KMS-11 (cell line): ENCODE measurements around the gene ZNF792.
"Not testable (repeated sequence)": the region's sequence is repeated elsewhere in the genome, so short reads cannot be mapped to it uniquely, and the experiment has no call there.

ENCODE experiments used
- H2AFZ ChIP-seq: fragments of 200-600 bp; sonication (generic); 2 replicates; pipeline ENCODE4 v1.6.1; 2016; ENCODE audit warnings: antibody characterized with exemption, mixed run types, low read depth
- H3K27ac ChIP-seq: fragments of 200-600 bp; sonication (generic); 2 replicates; pipeline ENCODE4 v1.6.1; 2016; ENCODE audit warnings: mild to moderate bottlenecking, mixed run types
- H3K27me3 ChIP-seq: fragments of 200-600 bp; sonication (generic); 2 replicates; pipeline ENCODE4 v1.6.1; 2017; ENCODE audit warnings: mild to moderate bottlenecking, low read depth, mixed run types, moderate library complexity; ENCODE audit not compliant: insufficient read depth
- H3K36me3 ChIP-seq: fragments of 200-600 bp; sonication (generic); 2 replicates; pipeline ENCODE4 v1.6.1; 2017; ENCODE audit warnings: mild to moderate bottlenecking, mixed run types; ENCODE audit not compliant: insufficient read depth
- H3K4me1 ChIP-seq: fragments of 200-600 bp; sonication (generic); 2 replicates; pipeline ENCODE4 v1.6.1; 2016; ENCODE audit warnings: mild to moderate bottlenecking, low read depth, mixed run types; ENCODE audit not compliant: poor library complexity, severe bottlenecking
- H3K4me2 ChIP-seq: fragments of 200-600 bp; sonication (generic); 2 replicates; pipeline ENCODE4 v1.7.0; 2016; ENCODE audit warnings: mild to moderate bottlenecking, mixed run types
- H3K4me3 ChIP-seq: fragments of 200-600 bp; sonication (generic); IDR thresholded peaks from 2 replicates; pipeline ENCODE4 v1.6.1; 2017; ENCODE audit warnings: low read depth, low read length, mixed read lengths; ENCODE audit not compliant: insufficient read depth
- H3K79me2 ChIP-seq: fragments of 200-600 bp; sonication (generic); 2 replicates; pipeline ENCODE4 v1.6.1; 2016; ENCODE audit warnings: low read depth, mixed run types; ENCODE audit not compliant: insufficient read depth
- H3K9ac ChIP-seq: fragments of 200-600 bp; sonication (generic); 2 replicates; pipeline ENCODE4 v1.6.1; 2016; ENCODE audit warnings: mild to moderate bottlenecking, mixed run types
- H4K20me1 ChIP-seq: fragments of 200-600 bp; sonication (generic); 2 replicates; pipeline ENCODE4 v1.6.1; 2016; ENCODE audit warnings: mild to moderate bottlenecking, mixed run types; ENCODE audit not compliant: insufficient read depth
- CTCF ChIP-seq: fragments of 200-600 bp; sonication (generic); conservative IDR thresholded peaks from 2 replicates; pipeline ENCODE4 v1.6.1; 2017; ENCODE audit warnings: low read depth, mild to moderate bottlenecking, antibody characterized with exemption, low read length, moderate library complexity, mixed read lengths

Gene ZNF792

GRCh38 chr19:35006342-35006998 is 42.4 kb upstream of the ZNF792 start:
- H3K9ac ChIP-seq = no peak overlapping the region
- H3K4me3 ChIP-seq = no peak overlapping the region
- H3K27me3 ChIP-seq = no peaks in the 10 kb centered on the region
- no peaks in the 10 kb centered on the region for H3K79me2 ChIP-seq
- no peak overlapping the region for H3K27ac ChIP-seq
- no peak overlapping the region for H3K4me2 ChIP-seq
- no peak overlapping the region for H2AFZ ChIP-seq
- H3K36me3 ChIP-seq = no peaks in the 10 kb centered on the region
- TF ChIP-seq CTCF = no peak
- no peaks in the 10 kb centered on the region for H4K20me1 ChIP-seq
- H3K4me1 ChIP-seq = no peaks in the 10 kb centered on the region

DNA sequence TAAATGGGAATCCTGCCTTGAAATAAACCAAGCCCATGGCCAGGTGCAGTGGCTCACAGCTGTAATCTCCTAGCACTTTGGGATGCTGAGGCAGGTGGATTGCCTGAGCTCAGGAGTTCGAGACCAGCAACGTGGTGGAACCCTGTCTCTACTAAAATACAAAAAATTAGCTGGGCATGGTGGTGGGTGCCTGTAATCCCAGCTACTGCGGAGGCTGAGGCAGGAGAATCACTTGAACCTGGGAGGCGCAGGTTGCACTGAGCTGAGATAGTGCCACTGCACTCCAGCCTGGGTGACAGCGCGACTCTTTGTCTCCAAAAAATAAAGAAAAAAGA is 41.9 kb upstream of the ZNF792 start:
- not testable (repeated sequence) for H3K36me3 ChIP-seq

GRCh38 chr19:35005256-35005977 is 41.4 kb upstream of the ZNF792 start:
- H3K4me2 ChIP-seq = no peak overlapping the region
- no peaks in the 10 kb centered on the region for H3K36me3 ChIP-seq
- TF ChIP-seq CTCF = no peak
- H4K20me1 ChIP-seq = no peaks in the 10 kb centered on the region
- H3K4me1 ChIP-seq = peaks cover 4% of the 10 kb centered on the region
- H3K4me3 ChIP-seq = no peak overlapping the region
- no peaks in the 10 kb centered on the region for H3K79me2 ChIP-seq
- no peak overlapping the region for H3K27ac ChIP-seq
- no peaks in the 10 kb centered on the region for H3K27me3 ChIP-seq
- no peak overlapping the region for H3K9ac ChIP-seq
- H2AFZ ChIP-seq = no peak overlapping the region

More for the DNA sequence above, 41.9 kb upstream of the ZNF792 start:
- not testable (repeated sequence) for H4K20me1 ChIP-seq, H3K4me1 ChIP-seq, H3K9ac ChIP-seq, H2AFZ ChIP-seq, H3K27me3 ChIP-seq, H3K4me3 ChIP-seq, H3K27ac ChIP-seq, H3K4me2 ChIP-seq, H3K79me2 ChIP-seq

GRCh38 chr19:35004517-35005255 is 40.7 kb upstream of the ZNF792 start:
- Histone ChIP-seq H3K27me3 (no peaks in the 10 kb centered on the region), H3K9ac (no peak overlapping the region), H3K4me1 (peaks cover 4% of the 10 kb centered on the region), H3K79me2 (no peaks in the 10 kb centered on the region), H3K4me3 (no peak overlapping the region), H3K36me3 (no peaks in the 10 kb centered on the region), H3K4me2 (no peak overlapping the region), H4K20me1 (no peaks in the 10 kb centered on the region), H2AFZ (no peak overlapping the region), H3K27ac (no peak overlapping the region)
- no peak for TF ChIP-seq CTCF
